Lung (tissue), 12 donors: ENCODE measurements around the gene LRCH1. TPM values are rescaled to one million over a fixed set of nuclear protein-coding genes. Genes with fewer than 3 reads are reported as not detected.

Experiments used
- ATAC-seq: fragments of 200-7000 bp; cut with Tn5 transposase; one replicate; pipeline ENCODE4 v1.9.1; 2020; ENCODE audit warnings: moderate number of reproducible peaks; ENCODE audit not compliant: insufficient read depth, low FRiP score
- DNase-seq, 3 donors: peaks; one replicate each; pipeline ENCODE4 v3.0.0-alpha.2; 2013 to 2017
- H3K27ac ChIP-seq, 2 donors: one replicate each; pipeline ENCODE4 v1.5.1; 2013; ENCODE audit warnings: mild to moderate bottlenecking in 2 of 2, moderate library complexity in 2 of 2, control low read depth in 1 of 2, inconsistent platforms in 1 of 2, low read depth in 1 of 2, low read length in 1 of 2
- H3K27me3 ChIP-seq, 3 donors: one replicate each; pipeline ENCODE4 v1.5.1; 2013; ENCODE audit warnings: low read length in 2 of 3; ENCODE audit not compliant: control insufficient read depth in 3 of 3, insufficient read depth in 3 of 3
- H3K36me3 ChIP-seq, 4 donors: one replicate each; pipeline ENCODE4 v1.5.1; 2013; ENCODE audit warnings: low read length in 4 of 4, mild to moderate bottlenecking in 1 of 4, moderate library complexity in 1 of 4; ENCODE audit not compliant: control insufficient read depth in 4 of 4, insufficient read depth in 4 of 4
- H3K4me1 ChIP-seq, 5 donors: one replicate each; pipeline ENCODE4 v1.5.1; 2013; ENCODE audit warnings: low read length in 5 of 5, mild to moderate bottlenecking in 2 of 5, moderate library complexity in 1 of 5; ENCODE audit not compliant: control insufficient read depth in 5 of 5, insufficient read depth in 5 of 5
- H3K4me3 ChIP-seq: one replicate; pipeline ENCODE4 v1.5.1; 2013; ENCODE audit warnings: mild to moderate bottlenecking, control low read depth, moderate library complexity
- H3K9ac ChIP-seq, 2 donors: one replicate each; pipeline ENCODE4 v1.5.1; 2013; ENCODE audit warnings: low read length in 2 of 2, control low read depth in 1 of 2; ENCODE audit not compliant: insufficient read depth in 1 of 2
- H3K9me3 ChIP-seq, 4 donors: one replicate each; pipeline ENCODE4 v1.5.1; 2013; ENCODE audit warnings: low read length in 3 of 4, mild to moderate bottlenecking in 1 of 4, moderate library complexity in 1 of 4; ENCODE audit not compliant: control insufficient read depth in 4 of 4, insufficient read depth in 3 of 4
- CTCF ChIP-seq: IDR thresholded peaks from 2 replicates; pipeline ENCODE4 v1.5.1; 2012; ENCODE audit warnings: mild to moderate bottlenecking; ENCODE audit errors: control extremely low read depth, extremely low read depth
- WGBS, 2 donors: extraction: QIAGEN DNeasy Blood & Tissue Kit; methylation state at CpG; one replicate each; pipeline ENCODE4 v1.1.7; 2013; 5-methylcytosine and 5-hydroxymethylcytosine counted together
- polyA plus RNA-seq, 2 donors: library from polyadenylated mRNA; stranded (reverse); fragments of 200-250 nt; gene quantifications; one replicate each; pipeline ENCODE4 v1.2.1, GENCODE V29; 2013
- total RNA-seq, 2 donors: library from RNA; depleted of rRNA in 1 of 2; stranded (reverse); fragments of >200 nt in 1 of 2; gene quantifications; one replicate each; pipeline ENCODE4 v1.2.1, GENCODE V29; 2014 to 2021
- donor health status: control.
- donor health status: control.
- donor health status: Bipolar disorder and iron deficiency.
- donor health status: healthy.
- donor health status: DM: yes; HTN: yes; CAD: no.

Gene LRCH1
- total and polyA plus RNA-seq, 4 donors, result 3.6 to 35.4 (median 13.2) TPM

DNA sequence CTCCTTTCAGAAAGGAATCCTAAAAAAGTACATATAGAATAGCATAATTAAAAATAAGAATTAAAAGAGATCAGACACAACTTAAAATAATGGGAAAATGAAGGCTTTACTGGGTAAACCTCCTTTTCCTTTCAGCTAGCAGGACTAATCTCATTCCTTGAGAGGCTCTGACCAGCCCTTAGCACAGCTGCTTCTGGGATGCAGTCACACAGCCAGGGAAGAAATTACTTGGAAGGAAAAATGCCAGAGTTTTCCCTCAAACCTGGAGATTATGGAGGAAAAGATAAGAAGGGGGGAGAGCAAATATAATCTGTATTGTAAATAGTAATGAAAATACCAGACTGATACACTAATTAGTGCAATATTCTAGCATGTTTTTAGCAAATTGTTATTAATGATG is 91.8 kb downstream of the LRCH1 start:
- H3K4me1 ChIP-seq, result peaks cover 6 to 31% (median 22%) of the 10 kb centered on the region in 5 donors
- DNase-seq (no peak), ATAC-seq (no peak)
- H3K4me3 ChIP-seq, result no peak overlapping the region
- no peak for TF ChIP-seq CTCF
- H3K27ac ChIP-seq, result no peak overlapping the region
- H3K27me3 ChIP-seq, result no peaks in the 10 kb centered on the region
- no peaks in the 10 kb centered on the region for H3K9me3 ChIP-seq
- no peaks in the 10 kb centered on the region for H3K36me3 ChIP-seq
- H3K9ac ChIP-seq, result no peak overlapping the region

- DNase-seq (no peak), ATAC-seq (no peak)
- WGBS, 2 donors, result 76 to 80% methylated on average over 7 of the region's 7 CpGs
- Histone ChIP-seq H3K27me3 (no peaks in the 10 kb centered on the region), H3K27ac (no peak overlapping the region), H3K9ac (no peak overlapping the region), H3K36me3 (no peaks in the 10 kb centered on the region), H3K4me1 (peaks cover 5 to 24% (median 15%) of the 10 kb centered on the region in 5 donors), H3K4me3 (no peak overlapping the region), H3K9me3 (no peaks in the 10 kb centered on the region)
- TF ChIP-seq CTCF, result no peak
These were observed 94.6 kb downstream of the LRCH1 start for GRCh38 chr13:46647512-46648065.

DNA sequence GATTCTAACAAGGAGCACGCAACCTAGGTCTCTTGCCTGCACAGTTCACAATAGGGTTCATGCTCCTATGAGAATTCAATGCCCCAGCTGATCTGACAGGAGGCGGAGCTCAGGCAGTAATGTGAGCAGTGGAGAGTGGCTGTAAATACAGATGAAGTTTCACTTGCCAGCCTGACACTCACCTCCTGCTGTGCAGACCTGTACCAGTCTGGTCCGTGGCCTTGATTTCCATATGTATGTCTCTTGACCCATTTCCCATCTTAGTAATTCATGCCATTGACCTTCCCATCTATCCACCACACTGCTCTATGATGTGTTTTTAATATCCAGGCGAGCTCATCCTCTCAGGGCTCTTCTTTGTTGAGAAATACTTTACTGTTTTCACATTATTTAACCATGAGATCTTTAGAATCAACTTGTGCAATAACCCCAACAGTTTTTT is 95.2 kb downstream of the LRCH1 start:
- Histone ChIP-seq H3K9me3 (no peaks in the 10 kb centered on the region), H3K27me3 (no peaks in the 10 kb centered on the region), H3K4me1 (peaks cover 5 to 19% (median 9%) of the 10 kb centered on the region in 5 donors), H3K4me3 (no peak overlapping the region), H3K36me3 (no peaks in the 10 kb centered on the region), H3K9ac (no peak overlapping the region), H3K27ac (no peak overlapping the region)
- ATAC-seq (no peak), DNase-seq (no peak)
- TF ChIP-seq CTCF, result no peak
- 60 to 71% methylated on average over 4 of the region's 4 CpGs for WGBS, 2 donors

GRCh38 chr13:46649816-46650215 is 96.8 kb downstream of the LRCH1 start:
- no peaks in the 10 kb centered on the region for H3K9me3 ChIP-seq
- WGBS, 2 donors, result 89 to 95% methylated on average over 1 of the region's 1 CpG
- H3K27ac ChIP-seq, result no peak overlapping the region
- H3K4me1 ChIP-seq, result peaks cover 0 to 13% (median 3%) of the 10 kb centered on the region in 5 donors
- TF ChIP-seq CTCF, result no peak
- H3K4me3 ChIP-seq, result no peak overlapping the region
- DNase-seq (no peak), ATAC-seq (no peak)
- H3K36me3 ChIP-seq, result no peaks in the 10 kb centered on the region
- H3K27me3 ChIP-seq, result no peaks in the 10 kb centered on the region
- H3K9ac ChIP-seq, result no peak overlapping the region
